GM13976 (cell line): ENCODE measurements around the gene CD320.
"Not testable (repeated sequence)": the region's sequence is repeated elsewhere in the genome, so short reads cannot be mapped to it uniquely, and the experiment has no call there.

Experiments used
- DNase-seq: peaks from one replicate; pipeline ENCODE4 v3.0.0; 2012; ENCODE audit warnings: low spot score
- CTCF ChIP-seq: IDR thresholded peaks from 2 replicates; pipeline ENCODE4 v1.5.1; 2012; ENCODE audit warnings: borderline replicate concordance, mild to moderate bottlenecking; ENCODE audit not compliant: insufficient read depth; ENCODE audit errors: extremely low read depth, missing control alignments, control extremely low read depth
- in situ Hi-C: fragments of 300-500 bp; cut with MboI; formaldehyde crosslinking; loops from one replicate; pipeline ENCODE4 v1.12.0; 2022; ENCODE audit warnings: low sequenced_read_pairs, mixed read lengths, inconsistent platforms; ENCODE audit not compliant: unreplicated experiment

The CD320 gene

GRCh38 chr19:8307965-8308866, at the start of gene CD320:
TSS of gene CD320 (minus strand) at chr19:8308358. CDS start at chr19:8308290, 68 bp downstream.
- peak; percentile 95 for DNase-seq
- in situ Hi-C loops = loop anchor here (5.0 kb wide), 1 partner anchor 41 kb away; no protein-coding TSS in a partner anchor
- no peak for TF ChIP-seq CTCF

DNA sequence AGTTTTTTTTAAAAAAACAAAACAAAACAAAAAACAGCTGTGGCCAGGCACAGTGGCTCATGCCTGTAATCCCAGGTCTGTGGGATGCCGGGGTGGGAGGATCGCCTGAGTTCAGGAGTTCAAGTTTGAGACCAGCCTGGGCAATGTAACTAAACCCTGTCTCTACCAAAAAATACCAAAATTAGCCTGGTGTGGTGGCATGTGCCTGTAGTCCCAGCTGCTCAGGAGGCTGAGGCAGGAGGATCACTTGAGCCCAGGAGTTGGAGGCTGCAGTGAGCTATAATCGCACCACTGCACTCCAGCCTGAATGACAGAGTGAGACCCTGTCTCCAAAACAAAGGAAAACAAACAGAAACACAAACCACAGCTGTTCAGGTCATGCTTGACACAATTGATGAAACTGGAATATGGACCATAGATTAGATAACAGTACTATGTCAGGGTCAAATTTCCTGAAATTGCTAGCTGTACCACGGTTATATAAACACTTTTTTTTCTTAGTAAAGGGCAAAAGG, 48.9 kb upstream of the CD320 start:
- in situ Hi-C loops = no loop called here
- DNase-seq = no peak
- TF ChIP-seq CTCF = no peak

- no peak for TF ChIP-seq CTCF
- DNase-seq = no peak
- in situ Hi-C loops = no loop called here
Observed at GRCh38 chr19:8355631-8356402, 47.7 kb upstream of the CD320 start.

DNA sequence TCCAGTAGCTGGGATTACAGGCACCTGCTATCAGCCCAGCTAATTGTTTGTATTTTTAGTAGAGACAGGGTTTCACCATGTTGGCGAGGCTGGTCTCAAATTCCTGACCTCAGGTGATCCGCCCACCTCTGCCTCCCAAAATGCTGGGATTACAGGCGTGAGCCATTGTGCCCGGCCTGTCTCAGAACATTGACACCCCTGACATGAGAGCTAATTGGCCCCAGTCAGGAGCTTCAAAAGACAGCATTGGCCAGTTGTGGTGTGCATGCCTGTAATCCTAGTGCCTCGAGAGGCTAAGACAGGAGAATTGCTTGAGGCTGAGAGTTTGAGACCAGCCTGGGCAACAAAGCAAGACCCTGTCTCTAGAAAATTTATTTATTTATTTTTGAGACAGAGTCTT, 44.7 kb upstream of the CD320 start:
- DNase-seq, in situ Hi-C loops: not testable (repeated sequence)

GRCh38 chr19:8352134-8352827, 44.1 kb upstream of the CD320 start:
- no peak for TF ChIP-seq CTCF
- in situ Hi-C loops = no loop called here
- peak; percentile 6 for DNase-seq

GRCh38 chr19:8349629-8350372, 41.6 kb upstream of the CD320 start:
- DNase-seq, in situ Hi-C loops: not testable (repeated sequence)

- DNase-seq = no peak
- in situ Hi-C loops = no loop called here
- TF ChIP-seq CTCF = no peak
Observed at GRCh38 chr19:8343483-8343844, 35.3 kb upstream of the CD320 start.
